HEK293 (cell line): Measurements from ENCODE around the gene AATF.
A peak's percentile ranks its signal among the peaks of the same experiment; 100 is the strongest.

Source experiments
- CTCF ChIA-PET: fragments of 350-600 bp; formaldehyde crosslinking; extraction: SDS; loops from one replicate; lab custom pipeline; 2021; ENCODE audit warnings: antibody characterized with exemption; lab: Yijun Ruan, JAX
- POLR2A ChIA-PET: fragments of 300-600 bp; formaldehyde crosslinking; extraction: SDS; loops from one replicate; lab custom pipeline; 2020; ENCODE audit warnings: antibody characterized with exemption, inconsistent platforms; lab: Yijun Ruan, JAX
- H3K27ac ChIP-seq: fragments of 200-500 bp; sonication (Bioruptor generic); 2 replicates; pipeline ENCODE4 v1.5.1; 2014; ENCODE audit warnings: low read depth, low read length, control low read depth, inconsistent platforms; ENCODE audit errors: extremely low read depth
- H3K36me3 ChIP-seq, 2 experiments: fragments of 200-500 bp in 1 of 2; sonication (Bioruptor generic) in 1 of 2; 1 replicate in 1 of 2; 2 replicates in 1 of 2; pipeline ENCODE4 v1.5.1; 2014 to 2017; ENCODE audit warnings: inconsistent platforms in 2 of 2, low read length in 2 of 2; ENCODE audit not compliant: control insufficient read depth in 2 of 2, insufficient read depth in 1 of 2
- H3K4me1 ChIP-seq: fragments of 200-500 bp; sonication (Bioruptor generic); 2 replicates; pipeline ENCODE4 v1.5.1; 2014; ENCODE audit warnings: mild to moderate bottlenecking, low read length, inconsistent platforms; ENCODE audit not compliant: control insufficient read depth, insufficient read depth
- H3K4me3 ChIP-seq: 2 replicates; pipeline ENCODE4 v1.5.1; 2011; ENCODE audit warnings: low read depth, mild to moderate bottlenecking, control low read depth, low read length, moderate library complexity
- H3K9me3 ChIP-seq: fragments of 200-500 bp; sonication (Bioruptor generic); 2 replicates; pipeline ENCODE4 v1.5.1; 2014; ENCODE audit warnings: low read depth, low read length, inconsistent platforms; ENCODE audit not compliant: control insufficient read depth, insufficient read depth
- PRDM1 ChIP-seq: fragments of 450-650 bp; formaldehyde crosslinking; IDR thresholded peaks from 2 replicates; pipeline ENCODE4; 2016; ENCODE audit warnings: missing biosample characterization, missing genetic modification characterization
- SCRT2 ChIP-seq: fragments of 450-650 bp; formaldehyde crosslinking; IDR thresholded peaks from 2 replicates; pipeline ENCODE4 v1.5.1; 2016; ENCODE audit warnings: missing biosample characterization, missing genetic modification characterization
- TSHZ1 ChIP-seq: fragments of 450-650 bp; formaldehyde crosslinking; IDR thresholded peaks from 2 replicates; pipeline ENCODE4 v1.5.1; 2016; ENCODE audit warnings: missing biosample characterization, missing genetic modification characterization, borderline replicate concordance
- ZBTB11 ChIP-seq: fragments of 450-650 bp; formaldehyde crosslinking; conservative IDR thresholded peaks from 2 replicates; pipeline ENCODE4 v1.5.1; 2016; ENCODE audit warnings: low read depth, missing biosample characterization, missing genetic modification characterization
- ZNF10 ChIP-seq: fragments of 450-650 bp; formaldehyde crosslinking; IDR thresholded peaks from 2 replicates; pipeline ENCODE4 v1.5.1; 2017; ENCODE audit warnings: missing biosample characterization, missing genetic modification characterization
- ZNF274 ChIP-seq, 2 experiments: fragments of 200-500 bp in 1 of 2; fragments of 450-650 bp in 1 of 2; sonication (Bioruptor generic) in 1 of 2; formaldehyde crosslinking in 1 of 2; IDR thresholded peaks; 2 replicates each; pipeline versions ENCODE4 v1.5.1 to v1.6.1; 2014 to 2016; ENCODE audit warnings: borderline replicate concordance in 1 of 2, inconsistent platforms in 1 of 2, low read length in 1 of 2, missing biosample characterization in 1 of 2, missing genetic modification characterization in 1 of 2
- ZNF366 ChIP-seq: fragments of 450-650 bp; formaldehyde crosslinking; conservative IDR thresholded peaks from 2 replicates; pipeline ENCODE4 v1.5.1; 2016; ENCODE audit warnings: missing biosample characterization, missing genetic modification characterization
- ZNF626 ChIP-seq: fragments of 450-650 bp; sonication (Bioruptor Pico); formaldehyde crosslinking; IDR thresholded peaks from 2 replicates; pipeline ENCODE4 v1.5.1; 2018; ENCODE audit warnings: missing biosample characterization, missing genetic modification characterization, inconsistent platforms
- ZNF692 ChIP-seq: fragments of 450-650 bp; formaldehyde crosslinking; IDR thresholded peaks from 2 replicates; pipeline ENCODE4 v1.5.1; 2016; ENCODE audit warnings: missing biosample characterization, missing genetic modification characterization

AATF gene

GRCh38 chr17:36929851-36930582 is 18.7 kb upstream of the AATF start:
- TF ChIP-seq TSHZ1 (tag by site-specific recombination) (no peak), PRDM1 (tag by site-specific recombination) (no peak), ZNF274 (IDR thresholded peaks at IDR 0.05; ENCODE audit: low read length) (no peak), ZNF274 (tag by site-specific recombination; IDR thresholded peaks at IDR 0.05; ENCODE audit: borderline replicate concordance) (no peak), SCRT2 (tag by site-specific recombination) (no peak), ZNF626 (tag by site-specific recombination) (no peak), ZBTB11 (tag by site-specific recombination) (no peak), ZNF10 (tag by site-specific recombination) (no peak)
- TF ChIP-seq, all 188 proteins: peak for 0
- CTCF ChIA-PET, result no interaction called here
- Histone ChIP-seq H3K4me3 (no peak overlapping the region), H3K4me1 (peaks cover 13% of the 10 kb centered on the region), H3K9me3 (no peaks in the 10 kb centered on the region), H3K27ac (no peak overlapping the region), H3K36me3 (peaks cover 0 to 8% of the 10 kb centered on the region in 2 experiments; a peak in 1 of 3 replicates)
- POLR2A ChIA-PET, result interaction anchor here (1.2 kb wide), 1 partner anchor 9 kb away, joined by 3 read pairs; no protein-coding TSS in a partner anchor

- TF ChIP-seq ZNF366 (tag by site-specific recombination) (0 out of 2 replicates have a peak, but pooled peaks have one; percentile 26), PRDM1 (tag by site-specific recombination) (peak; percentile 73), ZNF692 (tag by site-specific recombination) (no peak)
- ChIA-PET POLR2A (interaction anchor here (1.2 kb wide), 1 partner anchor 9 kb away, joined by 3 read pairs; no protein-coding TSS in a partner anchor), CTCF (interaction anchor here (0.6 kb wide), 1 partner anchor 122 kb away, joined by 3 read pairs; no protein-coding TSS in a partner anchor)
- H3K4me3 ChIP-seq, result no peak overlapping the region
- H3K4me1 ChIP-seq, result peaks cover 13% of the 10 kb centered on the region
- no peak overlapping the region for H3K27ac ChIP-seq
- H3K9me3 ChIP-seq, result no peaks in the 10 kb centered on the region
- peaks cover 0 to 8% of the 10 kb centered on the region in 2 experiments; a peak in 1 of 3 replicates for H3K36me3 ChIP-seq
Observed at GRCh38 chr17:36930583-36930900, 18.2 kb upstream of the AATF start.
